ENCODE results near the gene RASGRP2.

RASGRP2 gene
- 31.3 to 273 (median 120) reads per million in 4 experiments for total RNA-seq

DNA sequence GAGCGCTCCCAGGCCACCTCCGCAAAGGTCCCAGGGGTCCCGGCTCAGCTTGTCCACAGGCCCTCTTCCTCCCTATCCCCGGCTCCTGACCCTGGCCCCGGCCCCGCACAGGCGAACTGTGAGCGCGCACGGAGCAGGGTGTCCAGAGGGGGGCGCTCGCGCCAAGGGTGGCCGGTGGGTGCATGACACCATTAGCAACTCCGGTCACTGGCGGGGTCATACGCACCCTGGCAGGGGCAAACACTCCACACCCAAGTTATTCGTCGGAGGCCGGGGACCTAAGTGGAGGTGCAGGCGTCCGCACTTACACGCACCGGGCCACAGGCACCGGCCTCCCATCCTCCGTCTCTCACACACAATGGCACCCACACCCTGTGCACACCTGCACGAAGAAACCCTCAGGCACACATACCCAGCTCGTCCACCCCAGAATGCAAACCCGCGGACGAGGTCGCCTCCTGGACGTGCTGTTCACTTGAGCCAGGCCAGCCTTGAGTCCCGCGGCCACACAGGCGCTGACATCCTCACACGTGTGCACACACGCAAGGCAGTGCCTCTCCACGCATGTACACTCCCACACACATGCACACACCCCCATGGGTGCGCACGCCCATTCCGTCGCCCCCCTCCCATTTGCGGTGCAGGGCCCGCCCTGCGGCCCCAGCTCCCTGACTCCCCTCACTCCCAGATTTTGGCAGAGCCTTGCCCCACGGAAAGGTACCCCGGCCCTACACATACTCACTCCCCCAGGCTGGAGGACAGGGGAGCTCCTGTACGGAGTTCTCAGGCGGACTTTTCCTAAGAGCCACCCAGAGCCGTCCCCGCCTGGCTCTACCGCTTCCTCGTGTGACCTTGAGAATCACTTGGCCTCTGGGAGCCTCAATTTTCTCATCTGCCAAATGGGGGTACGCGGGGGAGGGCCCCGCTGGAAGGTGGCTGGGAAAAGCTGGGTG lies at the start of gene RASGRP2:
TSS of gene RASGRP2 (minus strand) at position 552 of the 953 bp plus-strand sequence. CDS start 1,276 bp downstream, outside the sequence.
- peak; percentile 74 for DNase-seq

DNA sequence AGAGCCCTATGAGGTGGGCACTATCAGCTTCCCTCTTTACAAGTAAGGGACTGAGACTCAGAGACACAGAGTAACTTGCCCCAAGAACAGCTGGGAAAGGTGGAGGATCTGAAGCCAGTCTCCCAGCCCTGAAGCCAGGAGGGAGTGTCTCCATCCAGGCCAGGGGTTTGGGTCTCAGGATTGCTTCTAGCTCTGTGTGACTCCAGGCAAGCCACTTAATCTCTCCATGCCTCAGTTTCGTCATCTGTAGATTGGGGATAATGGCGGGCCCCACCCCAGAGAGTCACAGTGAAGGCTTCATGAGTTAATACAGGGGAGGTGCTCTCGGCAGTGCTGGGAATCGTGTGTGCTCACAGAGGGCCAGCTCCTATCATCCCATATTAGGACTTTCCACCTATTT lies 48.5 kb upstream of the RASGRP2 start:
- DNase-seq = no peak

DNA sequence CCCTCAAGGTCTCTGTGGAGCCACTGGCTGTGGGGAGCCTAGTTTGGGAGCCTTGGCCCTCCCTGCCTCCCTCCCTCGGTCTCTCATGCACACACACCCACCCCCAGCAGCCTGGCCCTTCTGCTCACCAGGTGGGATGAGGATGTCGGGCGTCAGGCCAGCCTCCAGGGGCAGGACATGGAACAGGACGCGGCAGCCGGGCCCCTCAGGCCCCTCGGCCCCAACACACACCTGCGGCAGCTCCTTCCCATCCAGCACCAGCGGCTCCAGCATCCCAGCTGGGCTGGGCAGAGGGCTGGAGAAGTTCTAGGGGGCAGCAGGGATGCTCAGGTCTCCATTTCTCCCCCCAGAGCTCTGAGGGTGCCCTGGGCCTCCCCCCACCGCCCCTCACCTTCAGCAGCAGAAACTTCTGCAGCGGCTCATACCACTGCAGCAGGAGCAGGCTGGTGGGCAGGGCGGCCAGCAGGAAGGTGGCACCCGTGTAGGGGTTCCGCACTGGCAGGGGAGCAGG lies 47.9 kb upstream of the RASGRP2 start:
- DNase-seq = no peak

DNA sequence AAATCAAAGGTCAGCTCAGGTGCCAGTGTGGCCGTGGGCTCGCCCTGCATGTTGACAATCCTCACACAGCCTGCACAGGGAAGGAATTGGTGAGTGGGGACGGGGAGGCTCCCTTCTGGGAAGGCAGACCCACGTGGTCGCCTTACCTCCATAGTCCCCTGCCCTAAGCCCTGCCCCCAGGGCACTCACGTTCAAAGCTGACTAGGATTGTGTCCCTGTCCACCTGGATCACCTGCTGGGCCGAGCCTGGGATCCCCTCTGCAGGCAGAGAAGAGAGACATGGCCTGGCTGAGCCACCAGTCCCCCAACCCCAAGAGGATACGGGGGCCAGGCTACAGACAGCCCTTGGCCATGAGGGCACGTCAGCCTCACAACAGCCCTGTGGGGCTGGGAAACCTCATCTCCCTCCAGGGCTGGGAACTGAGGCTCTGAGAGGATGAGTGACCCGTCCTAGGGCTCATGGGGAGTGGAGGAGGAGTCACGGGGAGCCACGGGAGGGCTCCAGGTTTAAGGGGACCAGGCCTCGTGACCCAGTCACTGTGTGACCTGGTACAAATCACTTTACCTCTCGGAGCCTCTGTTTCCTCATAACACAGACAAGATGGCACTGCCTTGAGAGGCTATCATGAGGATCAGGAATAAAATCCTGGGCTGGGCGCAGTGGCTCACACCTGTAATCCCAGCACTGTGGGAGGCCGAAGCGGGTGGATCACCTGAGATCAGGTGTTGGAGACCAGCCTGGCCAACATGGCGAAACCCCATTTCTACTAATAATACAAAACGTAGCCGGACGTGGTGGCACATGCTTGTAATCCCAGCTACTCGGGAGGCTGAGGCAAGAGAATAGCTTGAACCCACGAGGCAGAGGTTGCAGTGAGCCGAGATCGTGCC lies 46.5 kb upstream of the RASGRP2 start:
- no peak for DNase-seq

DNA sequence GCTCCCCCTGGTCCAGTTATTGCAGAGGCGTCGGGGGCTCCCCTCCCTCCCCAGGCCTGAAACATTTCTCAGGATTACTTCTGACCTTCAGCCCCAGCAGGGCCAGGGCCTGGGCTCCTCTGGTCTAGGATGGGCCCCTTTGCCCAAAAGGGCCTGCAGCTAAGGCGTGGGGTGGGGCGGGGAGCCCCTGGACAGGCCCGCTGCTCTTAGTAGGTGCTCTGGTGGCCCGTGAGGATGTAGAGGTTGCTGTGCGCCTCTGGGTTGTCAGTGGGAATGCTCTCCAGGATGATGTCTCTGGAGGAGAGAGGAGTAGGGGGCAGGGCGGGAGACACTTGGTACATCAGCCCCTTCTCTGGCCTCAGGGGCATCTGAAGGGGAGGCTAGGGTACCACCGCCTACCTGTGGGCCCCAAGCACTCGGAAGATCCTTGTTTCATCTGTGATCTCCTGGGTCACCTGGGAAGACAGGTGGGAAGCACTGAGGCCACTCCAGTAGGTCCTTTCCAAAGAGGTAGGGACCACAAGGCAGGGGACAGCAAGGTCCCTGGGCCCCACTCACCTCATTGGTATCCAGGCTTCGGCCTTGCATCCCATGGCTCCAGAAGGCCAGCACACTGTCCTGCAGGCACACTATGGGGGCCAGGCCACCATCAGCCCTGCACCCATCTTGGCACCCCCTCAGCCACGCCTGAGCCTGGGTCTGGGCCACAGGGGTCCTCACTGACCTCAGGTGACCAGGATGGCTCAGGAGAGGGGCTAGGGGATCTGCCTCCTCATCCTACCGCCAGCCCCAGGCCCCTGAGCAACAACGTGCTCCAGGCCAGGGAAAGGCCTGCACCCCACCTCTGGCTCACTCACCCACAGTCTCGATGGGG lies 45.6 kb upstream of the RASGRP2 start:
- no peak for DNase-seq

DNA sequence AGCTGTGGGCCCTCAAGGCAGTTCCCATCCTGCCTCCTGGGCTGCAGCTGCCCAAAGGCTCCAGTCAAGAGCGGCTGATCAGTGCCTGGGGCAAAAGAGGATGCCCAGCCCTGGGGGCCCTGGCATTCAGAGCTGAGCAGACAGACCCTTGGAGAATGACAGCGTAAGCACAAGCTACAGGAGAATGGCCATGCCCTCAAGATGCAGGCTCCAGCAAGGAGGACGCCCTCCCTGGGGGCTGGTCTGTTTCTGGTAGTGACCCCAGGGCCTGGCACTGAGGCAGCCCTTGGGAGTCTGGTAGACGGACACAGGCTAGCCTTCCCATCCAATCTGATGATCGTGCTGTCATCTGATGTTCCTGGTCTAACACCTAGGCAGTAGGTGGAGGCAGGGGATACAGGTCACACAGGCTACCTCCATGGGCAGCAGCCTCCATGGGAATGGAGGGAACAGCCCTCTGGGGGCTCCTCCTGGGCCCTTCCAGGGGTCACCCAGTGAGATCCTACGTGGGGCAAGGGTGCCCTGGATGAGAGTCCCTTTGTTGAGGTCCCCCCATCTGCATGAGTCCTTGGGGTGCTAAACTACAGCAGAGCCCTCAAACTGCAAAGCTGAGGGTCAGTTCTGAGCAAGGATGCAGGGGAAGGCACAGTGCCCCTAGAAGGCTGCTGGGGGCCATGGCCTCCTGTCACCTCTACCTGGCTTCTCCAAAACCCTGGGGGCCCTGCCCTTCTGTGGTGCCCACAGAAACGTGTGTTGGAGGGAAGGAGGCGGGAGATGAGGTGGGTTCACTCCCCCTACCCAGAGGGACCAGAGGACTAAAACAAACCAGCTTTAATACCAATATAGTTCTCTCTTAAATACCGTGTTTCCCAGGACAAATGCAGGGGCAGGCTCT lies 44.6 kb upstream of the RASGRP2 start:
- no peak for DNase-seq

DNA sequence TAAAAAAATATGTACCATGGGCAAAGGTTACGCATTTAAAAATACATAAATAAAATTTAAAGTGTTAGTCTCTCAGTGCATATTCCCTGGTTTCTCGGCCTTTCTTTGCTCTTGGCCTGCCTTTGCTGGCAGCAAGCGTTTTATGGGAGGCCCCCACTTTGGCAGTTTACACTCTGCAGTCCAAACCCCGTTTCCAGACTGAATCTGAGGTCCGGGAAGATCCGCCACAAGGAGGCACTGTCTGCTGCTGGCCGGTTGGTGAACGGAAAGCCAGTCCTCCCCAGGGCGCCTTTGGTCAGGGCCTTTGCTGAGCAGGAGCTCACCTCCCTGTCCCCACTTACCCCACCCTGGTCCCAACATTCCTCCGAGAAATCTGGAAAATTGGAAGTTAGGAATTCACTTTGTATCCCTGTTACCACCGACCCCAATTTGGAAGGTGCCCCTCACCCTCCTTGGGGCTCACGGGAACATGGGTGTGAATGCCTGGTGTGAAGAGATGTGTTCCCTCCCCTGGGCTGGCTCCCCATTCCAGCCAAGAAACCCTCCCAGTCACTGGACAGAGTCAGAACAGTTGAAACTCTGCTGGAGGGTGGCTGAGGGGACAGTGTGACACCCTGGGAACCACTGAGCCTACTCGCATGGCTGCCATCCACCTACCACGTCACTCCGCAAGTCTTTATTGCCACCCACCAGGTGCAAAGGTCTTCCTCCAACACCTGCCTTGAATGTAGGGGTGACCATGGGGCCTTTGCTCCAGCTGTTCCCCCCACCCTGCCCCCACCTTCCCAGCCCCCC lies 43.8 kb upstream of the RASGRP2 start:
- peak; percentile 35 for DNase-seq

DNA sequence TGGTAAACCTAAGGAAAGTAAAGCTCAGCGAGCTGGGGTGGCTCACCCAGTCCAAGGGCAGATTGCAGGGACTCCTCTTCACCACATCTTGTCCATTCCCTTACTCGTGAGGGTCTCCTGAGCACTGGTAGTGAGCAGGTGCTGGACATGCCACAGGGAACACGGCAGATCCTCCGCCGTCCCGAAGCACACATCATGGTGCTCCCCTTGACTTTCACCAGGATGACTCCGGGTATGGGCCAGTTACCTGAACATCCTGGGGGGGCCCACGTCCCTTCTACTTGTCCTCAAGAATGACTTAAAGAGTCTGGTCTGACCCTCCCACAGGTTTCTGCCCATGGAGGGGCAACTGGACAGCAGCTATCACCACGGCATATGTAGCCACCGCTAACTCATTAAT lies 42.4 kb upstream of the RASGRP2 start:
- DNase-seq = no peak

DNA sequence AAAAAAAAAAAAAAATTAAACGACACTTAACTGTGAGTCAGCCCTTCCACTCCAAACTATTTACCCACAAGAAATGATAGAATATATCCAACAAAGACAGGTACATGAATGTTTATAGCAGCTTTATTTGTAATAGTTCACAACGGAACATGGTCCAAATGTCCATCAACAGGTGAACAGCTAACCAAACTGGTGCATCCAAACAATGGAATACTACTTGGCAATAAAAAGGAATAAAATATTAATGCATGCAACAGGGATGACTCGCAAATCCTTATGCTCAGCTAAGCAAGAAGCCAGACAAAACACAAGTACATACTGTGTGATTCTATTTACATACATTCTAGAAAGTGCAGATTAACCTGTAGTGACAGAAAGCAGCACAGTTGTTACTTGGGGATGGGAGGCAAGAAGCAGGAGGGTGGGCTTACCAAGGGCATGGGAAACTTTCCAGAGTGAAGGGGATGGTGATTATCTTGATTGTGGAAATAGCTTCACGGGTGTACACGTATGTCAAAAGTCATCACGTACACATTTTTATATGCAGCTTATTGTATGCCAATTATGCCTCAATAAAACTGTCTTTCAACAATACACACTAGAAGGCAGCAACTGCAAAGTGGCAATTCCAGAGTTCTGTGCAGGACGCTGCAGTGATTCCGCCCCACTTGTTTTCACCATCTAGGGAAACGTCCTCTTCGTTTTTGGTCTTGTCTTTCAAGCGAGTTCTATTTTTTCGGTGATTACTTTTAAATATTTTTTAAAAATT lies 41.1 kb upstream of the RASGRP2 start:
- DNase-seq = no peak

DNA sequence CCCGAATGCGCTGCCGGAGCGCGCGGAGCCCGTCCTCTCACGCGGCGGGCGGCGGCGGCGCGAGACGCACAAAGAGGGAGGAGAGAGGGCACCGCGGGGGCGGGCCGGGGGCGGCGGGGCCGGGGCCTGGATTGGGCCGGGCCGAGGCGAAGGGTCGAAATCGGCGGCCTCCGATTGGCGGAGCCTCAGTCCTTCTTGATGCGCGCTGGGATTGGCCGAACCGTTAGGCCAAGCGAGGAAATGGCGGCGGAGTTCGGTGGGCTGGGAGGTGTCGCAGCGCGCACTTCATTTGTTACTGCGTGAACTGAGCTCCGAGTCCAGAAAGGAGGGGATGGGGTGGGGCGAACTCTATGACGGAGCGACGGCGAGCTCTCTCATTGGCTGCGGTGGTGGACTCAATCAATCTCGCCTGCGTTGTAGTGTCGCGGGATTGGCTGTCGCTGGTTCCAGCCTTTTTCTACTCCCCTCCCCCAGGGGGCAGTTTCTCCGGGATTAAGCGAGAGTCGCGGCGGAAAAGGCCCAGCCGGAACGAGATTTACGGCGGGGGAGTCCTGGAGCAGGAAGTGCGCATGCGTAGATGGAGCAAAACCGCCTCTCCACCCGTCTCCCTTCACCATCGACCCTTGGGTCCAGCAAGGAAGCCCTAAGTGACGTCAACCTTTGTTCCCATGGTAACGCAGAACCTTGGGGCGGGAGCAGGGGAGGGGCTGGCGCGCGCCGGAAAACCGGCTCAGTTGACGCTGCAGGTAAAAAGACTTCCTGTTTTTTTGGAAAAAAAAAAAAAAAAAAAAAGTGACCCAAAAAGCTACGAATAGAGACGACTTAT lies 34.7 kb upstream of the RASGRP2 start, which contains the start of gene SF1:
TSS of gene SF1 (minus strand) at position 70 of the 826 bp plus-strand sequence. CDS start 150 bp downstream, outside the sequence.
- DNase-seq = peak; percentile 99

DNA sequence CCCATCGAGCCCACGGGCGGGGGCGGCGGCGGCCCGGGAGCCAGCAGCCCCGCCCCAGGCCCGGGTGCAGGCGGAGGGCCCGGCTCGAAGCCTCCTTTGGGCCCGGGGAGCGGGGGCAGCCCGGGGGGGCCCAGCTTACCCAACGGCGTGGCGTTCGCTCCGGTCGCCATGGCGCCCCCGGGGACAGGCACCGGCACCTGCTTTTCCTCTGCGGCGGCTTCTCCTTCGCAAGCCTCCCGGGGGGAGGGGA lies 34.2 kb upstream of the RASGRP2 start:
- DNase-seq = no peak

DNA sequence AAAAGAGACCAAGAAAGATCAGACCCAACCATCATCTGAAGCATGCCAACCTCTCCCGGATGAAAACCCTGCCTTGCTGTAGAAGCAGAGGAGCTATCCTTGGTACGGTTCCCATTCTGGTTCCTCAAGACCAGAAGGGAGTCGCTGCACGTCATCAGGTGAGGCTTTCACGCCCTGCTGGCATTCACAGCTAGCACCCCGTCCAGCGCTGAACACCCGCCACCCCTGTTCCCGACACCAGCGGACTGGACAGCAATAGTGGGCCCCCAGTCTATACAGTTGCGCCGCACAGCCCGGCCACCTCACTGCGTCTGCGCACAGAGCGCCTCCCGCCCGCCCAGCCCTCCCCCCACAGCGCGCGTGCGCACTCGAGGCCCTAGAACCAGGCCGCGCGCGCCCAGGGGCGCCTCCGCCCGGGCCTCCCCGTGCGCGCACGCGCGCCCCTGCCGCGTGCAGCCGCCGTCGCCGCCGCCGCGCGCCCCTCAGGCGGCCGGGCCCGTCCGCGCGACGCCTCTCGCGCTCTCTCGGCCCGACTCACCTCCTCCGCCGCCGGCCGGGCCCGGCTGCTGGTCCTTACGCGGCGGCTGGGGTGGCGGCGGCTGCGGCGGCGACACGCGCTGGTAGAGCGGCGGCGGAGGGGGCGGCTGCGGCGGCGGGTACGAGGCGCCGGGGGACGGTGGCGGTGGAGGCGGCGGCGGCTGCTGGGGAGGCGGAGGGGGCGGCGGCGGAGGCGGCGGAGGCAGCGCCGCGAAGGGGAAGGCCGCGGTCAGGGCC lies 33.7 kb upstream of the RASGRP2 start:
- DNase-seq = peak; percentile 77

DNA sequence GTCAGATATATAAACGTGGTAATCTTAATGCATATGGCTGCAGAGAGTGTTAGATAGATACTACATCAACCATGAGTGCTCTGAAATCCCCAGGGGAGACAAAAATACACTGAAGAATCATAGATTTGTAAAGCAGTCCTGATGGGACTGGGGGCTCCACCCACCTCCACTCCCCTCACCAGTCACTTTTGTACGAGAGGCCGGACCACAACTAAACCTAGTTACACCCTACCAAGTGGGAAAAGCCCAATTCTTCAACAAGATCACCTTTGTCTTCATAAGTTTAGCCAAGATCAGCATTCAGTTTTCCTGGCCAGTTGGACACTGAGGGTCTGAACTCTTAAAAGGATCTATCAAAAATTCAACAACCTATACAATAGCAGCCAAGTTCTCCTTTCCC lies 32.9 kb upstream of the RASGRP2 start:
- no peak for DNase-seq

DNA sequence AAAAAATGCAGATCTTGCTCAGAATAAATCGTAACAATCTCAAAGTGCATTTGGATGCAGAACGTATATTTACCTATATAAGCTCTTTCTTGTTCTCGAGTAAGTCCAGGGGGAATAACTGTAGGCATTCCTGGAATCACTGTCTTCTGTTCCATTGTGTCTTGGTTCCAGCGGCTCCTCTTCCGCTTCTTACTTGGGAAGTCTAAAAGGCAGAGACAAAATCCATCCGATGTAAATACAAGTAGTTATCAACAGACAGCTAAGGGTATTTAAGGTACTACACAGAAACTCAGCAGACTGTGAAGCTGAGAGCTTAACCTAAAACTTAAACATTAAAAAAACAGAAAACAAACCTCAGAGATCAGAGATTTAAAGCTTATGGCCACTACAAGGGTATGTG lies 32.5 kb upstream of the RASGRP2 start:
- DNase-seq = no peak

DNA sequence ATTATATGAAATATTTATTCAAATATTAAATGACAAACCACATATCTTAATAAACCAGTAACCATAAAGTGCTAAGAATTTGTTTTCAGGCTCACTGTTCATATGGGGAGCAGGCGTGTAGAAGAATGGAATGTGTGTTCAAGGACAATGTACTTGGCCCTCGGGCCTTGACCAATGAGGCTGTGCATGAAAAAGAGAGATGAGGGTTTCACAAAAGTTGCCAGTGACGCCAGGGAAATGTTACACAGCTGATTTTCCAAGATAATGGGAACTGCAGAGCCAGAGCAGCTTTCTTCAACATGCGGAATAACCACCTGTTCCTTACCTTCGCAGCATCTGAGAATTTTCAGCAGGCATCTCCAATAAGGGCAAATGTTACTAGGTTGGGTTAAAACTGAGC lies 30.2 kb upstream of the RASGRP2 start:
- DNase-seq = no peak

DNA sequence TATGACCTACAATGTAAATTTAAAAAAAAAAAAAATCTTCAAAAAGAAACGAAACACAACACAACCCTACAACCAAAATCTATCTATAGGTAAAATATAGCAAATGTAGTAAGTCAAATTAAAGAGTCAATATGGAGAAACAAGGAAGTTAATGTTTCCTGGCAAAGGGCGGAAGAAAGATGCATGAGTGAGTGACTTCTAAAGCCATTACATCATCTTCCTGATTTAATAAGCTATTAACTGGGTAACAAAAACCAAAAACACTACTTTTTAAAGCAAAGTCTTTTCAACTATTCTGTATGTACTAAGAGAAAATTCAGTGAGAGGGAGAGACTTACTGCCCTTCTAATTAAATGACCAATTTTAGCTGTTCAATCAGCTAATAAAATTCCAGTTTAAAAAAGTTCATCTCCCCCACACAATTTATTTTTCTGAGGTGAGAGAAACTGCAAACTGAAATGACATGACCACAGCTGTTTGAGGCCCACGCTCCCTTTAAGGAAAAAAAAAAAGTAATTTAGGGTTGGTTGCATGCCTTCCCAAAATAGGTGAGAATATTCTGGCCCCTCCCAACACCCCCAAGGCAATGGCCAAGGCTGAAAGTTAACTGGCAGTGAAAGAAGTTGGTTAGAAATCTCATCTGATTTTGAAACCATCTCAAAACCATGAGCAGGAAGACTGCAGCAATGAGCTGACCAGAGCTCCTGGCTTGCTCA lies 28.5 kb upstream of the RASGRP2 start:
- no peak for DNase-seq

DNA sequence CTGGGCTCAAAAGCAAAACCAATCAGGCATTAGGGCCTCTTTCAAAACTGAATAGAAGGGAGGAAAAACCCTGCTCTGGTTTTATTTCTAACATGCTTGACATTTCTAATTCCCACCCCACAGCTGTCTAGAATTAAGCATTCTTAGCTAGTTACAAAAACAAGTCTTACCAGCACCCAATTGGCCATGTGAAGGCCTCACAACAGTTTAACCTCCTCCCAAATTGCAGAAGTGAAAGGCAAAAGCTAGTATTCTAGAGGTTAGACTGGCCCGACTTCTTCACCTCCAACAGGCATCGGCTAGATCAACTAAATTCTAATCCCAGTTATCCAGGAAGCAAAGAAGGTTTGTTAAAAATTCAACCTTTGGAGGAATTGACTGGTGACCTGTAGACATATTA lies 27.9 kb upstream of the RASGRP2 start:
- no peak for DNase-seq
